WI38 (cell line): ENCODE results near the gene PPP1R14B.

Source experiments
- H3K4me3 ChIP-seq: 2 replicates; pipeline ENCODE4 v1.5.1; 2011; ENCODE audit warnings: low read depth, mild to moderate bottlenecking, control low read depth, low read length
- CTCF ChIP-seq: IDR thresholded peaks from 2 replicates; pipeline ENCODE4 v1.5.1; 2012; ENCODE audit warnings: low read depth, mild to moderate bottlenecking, control low read depth, low read length

The PPP1R14B gene

GRCh38 chr11:64246871-64247728 lies at the start of gene PPP1R14B:
TSS of gene PPP1R14B (minus strand) at chr11:64246943. CDS start at chr11:64246673, 270 bp downstream.
- H3K4me3 ChIP-seq, result peak within 1 kb of the TSS; percentile 91
- no peak for TF ChIP-seq CTCF

GRCh38 chr11:64296236-64296635 lies 49.5 kb upstream of the PPP1R14B start:
- TF ChIP-seq CTCF, result no peak
- no peak overlapping the region for H3K4me3 ChIP-seq

GRCh38 chr11:64295760-64296159 lies 49.0 kb upstream of the PPP1R14B start:
- TF ChIP-seq CTCF, result no peak
- no peak overlapping the region for H3K4me3 ChIP-seq

GRCh38 chr11:64294774-64295173 lies 48.0 kb upstream of the PPP1R14B start:
- no peak for TF ChIP-seq CTCF
- H3K4me3 ChIP-seq, result no peak overlapping the region

GRCh38 chr11:64292460-64293254 lies 45.9 kb upstream of the PPP1R14B start:
- H3K4me3 ChIP-seq, result peak overlapping the region; percentile 37
- TF ChIP-seq CTCF, result no peak

GRCh38 chr11:64291752-64292459 lies 45.2 kb upstream of the PPP1R14B start:
- TF ChIP-seq CTCF, result no peak
- peak overlapping the region; percentile 37 for H3K4me3 ChIP-seq
